GM21447 (cell line): Measurements from ENCODE around the gene KIF2C.
"Not testable (repeated sequence)": the region's sequence is repeated elsewhere in the genome, so short reads cannot be mapped to it uniquely, and the experiment has no call there.

Source experiments
- ATAC-seq: cut with Tn5 transposase; IDR thresholded peaks from one replicate; pipeline ENCODE4 v1.9.1; 2021; ENCODE audit not compliant: unreplicated experiment

Gene KIF2C

DNA sequence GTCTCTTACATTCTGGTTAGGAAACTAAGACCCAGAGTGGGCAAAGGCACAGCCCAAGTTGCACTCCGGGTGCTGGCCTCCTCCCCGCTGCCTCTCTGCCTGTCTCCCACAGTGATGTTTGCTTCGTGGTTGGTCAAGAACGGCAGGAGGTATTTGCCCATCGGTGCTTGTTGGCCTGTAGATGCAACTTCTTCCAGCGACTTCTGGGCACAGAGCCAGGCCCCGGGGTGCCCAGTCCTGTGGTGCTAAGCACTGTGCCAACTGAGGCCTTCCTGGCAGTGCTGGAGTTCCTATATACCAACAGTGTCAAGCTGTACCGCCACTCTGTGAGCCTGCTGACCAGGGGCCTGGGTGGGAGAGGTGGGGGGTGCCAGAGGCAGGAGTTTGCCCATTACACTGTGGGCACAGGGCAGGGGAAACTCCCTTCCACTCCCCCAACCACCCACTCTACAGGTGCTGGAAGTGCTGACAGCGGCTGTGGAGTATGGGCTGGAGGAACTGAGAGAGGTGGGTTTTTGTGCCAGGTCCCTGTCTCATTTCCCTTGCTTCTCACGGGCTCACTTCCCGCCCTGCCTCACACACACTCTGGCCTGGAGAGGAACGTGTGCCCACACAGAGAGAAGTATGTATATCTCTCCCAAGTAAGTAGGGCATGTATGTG is 70.6 kb downstream of the KIF2C start:
- ATAC-seq, result no peak

- ATAC-seq, result not testable (repeated sequence)
These were observed 71.1 kb downstream of the KIF2C start for GRCh38 chr1:44810762-44811105.

- ATAC-seq, result no peak
These were observed 71.6 kb downstream of the KIF2C start for GRCh38 chr1:44811234-44811633.

DNA sequence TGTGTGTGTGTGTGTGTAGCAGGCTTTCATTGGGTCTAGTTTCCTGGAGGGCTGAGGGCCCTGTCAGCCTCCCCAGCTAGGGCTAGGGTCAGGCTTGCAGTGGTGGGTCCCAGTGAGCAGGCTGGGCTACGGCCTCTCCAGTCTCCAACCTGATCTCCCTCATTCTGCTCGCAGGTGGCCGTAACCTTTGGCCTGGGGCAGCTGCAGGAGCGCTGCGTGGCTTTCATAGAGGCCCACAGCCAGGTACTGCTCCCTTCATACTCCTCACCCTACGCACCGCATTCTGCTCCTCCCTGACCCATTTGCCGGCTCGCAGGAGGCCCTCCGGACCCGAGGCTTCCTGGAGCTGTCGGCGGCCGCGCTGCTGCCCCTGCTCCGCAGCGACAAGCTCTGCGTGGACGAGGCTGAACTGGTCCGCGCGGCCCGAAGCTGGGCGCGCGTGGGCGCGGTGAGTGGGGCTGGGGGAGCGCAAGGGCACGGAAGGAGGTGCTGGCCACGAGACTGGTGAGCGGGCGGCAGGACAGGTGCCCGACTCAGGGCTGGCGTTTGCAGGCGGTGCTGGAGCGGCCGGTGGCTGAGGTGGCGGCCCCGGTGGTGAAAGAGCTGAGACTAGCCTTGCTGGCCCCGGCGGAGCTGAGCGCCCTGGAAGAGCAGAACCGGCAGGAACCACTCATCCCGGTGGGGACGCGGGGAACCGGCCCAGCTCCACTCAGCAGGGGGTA is 73.3 kb downstream of the KIF2C start:
- no peak for ATAC-seq

GRCh38 chr1:44815926-44816325 is 76.3 kb downstream of the KIF2C start:
- ATAC-seq, result not testable (repeated sequence)

DNA sequence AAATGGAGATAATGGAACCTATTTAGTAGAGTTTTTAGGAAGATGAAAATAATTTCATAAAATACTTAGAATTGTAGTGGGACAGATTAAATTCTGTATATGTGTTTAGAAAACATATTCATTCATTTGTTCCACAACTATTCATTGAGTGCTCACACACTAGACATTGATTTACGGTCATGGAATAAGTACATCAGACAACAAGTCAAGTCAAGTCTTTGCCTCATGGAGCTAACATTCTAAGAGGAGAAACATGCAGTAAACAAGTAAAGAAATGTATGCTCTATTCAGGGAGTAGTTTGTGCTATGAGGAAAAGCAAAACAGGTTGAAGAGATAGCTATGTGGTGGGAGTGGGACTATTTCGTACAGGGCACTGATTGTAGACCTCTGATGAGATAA is 77.7 kb downstream of the KIF2C start:
- no peak for ATAC-seq
